ENCODE data around the gene SLC10A6.

The SLC10A6 gene

GRCh38 chr4:86848732-86849619, at the start of gene SLC10A6:
SLC10A6 (minus strand) TSS chr4:86849384; CDS start chr4:86849115, 269 bp downstream.
- TF ChIP-seq NFRKB (IDR thresholded peaks at IDR 0.05) (no peak), CTBP1 (IDR thresholded peaks at IDR 0.05; ENCODE audit: borderline replicate concordance) (no peak), FOXM1 (IDR thresholded peaks at IDR 0.05; ENCODE audit: borderline replicate concordance) (no peak), ZNF384 (IDR thresholded peaks at IDR 0.05) (no peak), LEF1 (IDR thresholded peaks at IDR 0.05; ENCODE audit: borderline replicate concordance) (no peak), ELF4 (IDR thresholded peaks at IDR 0.05) (no peak), SUZ12 (IDR thresholded peaks at IDR 0.05) (no peak), FOXA1 (IDR thresholded peaks at IDR 0.05) (no peak), PKNOX1 (IDR thresholded peaks at IDR 0.05) (no peak), L3MBTL2 (conservative IDR thresholded peaks at IDR 0.05) (no peak), BHLHE40 (IDR thresholded peaks at IDR 0.05; ENCODE audit: borderline replicate concordance) (no peak), HDGF (IDR thresholded peaks at IDR 0.05; ENCODE audit: borderline replicate concordance) (no peak)
- DNase-seq (ENCODE audit: extremely low spot score): no peak
- POLR2A ChIA-PET: interaction anchor here (1.5 kb wide), 1 partner anchor 255 kb away, joined by 4 read pairs; the partner anchor contains the start of gene PTPN13
- CTCF ChIA-PET: interaction anchor here (0.9 to 1.1 kb wide), 2 partner anchors 45 to 349 kb away, joined by 3 read pairs; no protein-coding TSS in a partner anchor

- ChIA-PET POLR2A (no interaction called here), CTCF (no interaction called here)
- TF ChIP-seq BHLHE40 (IDR thresholded peaks at IDR 0.05; ENCODE audit: borderline replicate concordance) (no peak), TARDBP (IDR thresholded peaks at IDR 0.05) (no peak), CTBP1 (IDR thresholded peaks at IDR 0.05; ENCODE audit: borderline replicate concordance) (no peak), HDGF (IDR thresholded peaks at IDR 0.05; ENCODE audit: borderline replicate concordance) (no peak), LEF1 (IDR thresholded peaks at IDR 0.05; ENCODE audit: borderline replicate concordance) (no peak), NFRKB (IDR thresholded peaks at IDR 0.05) (no peak), FOXK2 (IDR thresholded peaks at IDR 0.05) (no peak), FOXM1 (IDR thresholded peaks at IDR 0.05; ENCODE audit: borderline replicate concordance) (no peak), PKNOX1 (IDR thresholded peaks at IDR 0.05) (no peak), SUZ12 (IDR thresholded peaks at IDR 0.05) (no peak)
- DNase-seq (ENCODE audit: extremely low spot score): no peak
Measured at GRCh38 chr4:86898562-86898961, 49.4 kb upstream of the SLC10A6 start.

GRCh38 chr4:86896596-86896995, 47.4 kb upstream of the SLC10A6 start:
- DNase-seq (ENCODE audit: extremely low spot score): no peak
- CTCF ChIA-PET: no interaction called here
- POLR2A ChIA-PET: no interaction called here
- TF ChIP-seq FOXM1 (IDR thresholded peaks at IDR 0.05; ENCODE audit: borderline replicate concordance): no peak
- no peak for TF ChIP-seq LEF1 (IDR thresholded peaks at IDR 0.05; ENCODE audit: borderline replicate concordance)
- no peak for TF ChIP-seq TARDBP (IDR thresholded peaks at IDR 0.05)
- TF ChIP-seq CTBP1 (IDR thresholded peaks at IDR 0.05; ENCODE audit: borderline replicate concordance): no peak
- no peak for TF ChIP-seq ARNT (IDR thresholded peaks at IDR 0.05)
- no peak for TF ChIP-seq L3MBTL2 (conservative IDR thresholded peaks at IDR 0.05)
- no peak for TF ChIP-seq SUZ12 (IDR thresholded peaks at IDR 0.05)
- no peak for TF ChIP-seq SP1 (IDR thresholded peaks at IDR 0.05)
- TF ChIP-seq FOXK2 (IDR thresholded peaks at IDR 0.05): no peak
- no peak for TF ChIP-seq ELF4 (IDR thresholded peaks at IDR 0.05)
- no peak for TF ChIP-seq HDGF (IDR thresholded peaks at IDR 0.05; ENCODE audit: borderline replicate concordance)
- TF ChIP-seq NFRKB (IDR thresholded peaks at IDR 0.05): no peak
- TF ChIP-seq FOXA1 (IDR thresholded peaks at IDR 0.05): no peak
- TF ChIP-seq ZNF384 (IDR thresholded peaks at IDR 0.05): no peak
- TF ChIP-seq PKNOX1 (IDR thresholded peaks at IDR 0.05): no peak
- no peak for TF ChIP-seq BHLHE40 (IDR thresholded peaks at IDR 0.05; ENCODE audit: borderline replicate concordance)

GRCh38 chr4:86895692-86896488, 46.7 kb upstream of the SLC10A6 start:
- TF ChIP-seq NFRKB (IDR thresholded peaks at IDR 0.05): no peak
- 0 out of 2 replicates have a peak, but pooled peaks have one; percentile 54 for TF ChIP-seq FOXK2 (IDR thresholded peaks at IDR 0.05)
- CTCF ChIA-PET: interaction anchor here (0.6 kb wide), 1 partner anchor 14 kb away, joined by 3 read pairs; no protein-coding TSS in a partner anchor
- DNase-seq (ENCODE audit: extremely low spot score): peak; percentile 41
- POLR2A ChIA-PET: no interaction called here

GRCh38 chr4:86894455-86894854, 45.3 kb upstream of the SLC10A6 start:
- ChIA-PET CTCF (no interaction called here), POLR2A (interaction anchor here (1.3 kb wide), 1 partner anchor 300 kb away, joined by 4 read pairs; the partner anchor contains the start of gene PTPN13)
- TF ChIP-seq TARDBP (IDR thresholded peaks at IDR 0.05): no peak
- no peak for TF ChIP-seq NFRKB (IDR thresholded peaks at IDR 0.05)
- TF ChIP-seq LEF1 (IDR thresholded peaks at IDR 0.05; ENCODE audit: borderline replicate concordance): no peak
- no peak for TF ChIP-seq SP1 (IDR thresholded peaks at IDR 0.05)
- TF ChIP-seq FOXA1 (IDR thresholded peaks at IDR 0.05): no peak
- no peak for TF ChIP-seq FOXM1 (IDR thresholded peaks at IDR 0.05; ENCODE audit: borderline replicate concordance)
- TF ChIP-seq ELF4 (IDR thresholded peaks at IDR 0.05): no peak
- no peak for TF ChIP-seq HDGF (IDR thresholded peaks at IDR 0.05; ENCODE audit: borderline replicate concordance)
- no peak for TF ChIP-seq PKNOX1 (IDR thresholded peaks at IDR 0.05)
- TF ChIP-seq L3MBTL2 (conservative IDR thresholded peaks at IDR 0.05): no peak
- no peak for TF ChIP-seq FOXK2 (IDR thresholded peaks at IDR 0.05)
- no peak for TF ChIP-seq CTBP1 (IDR thresholded peaks at IDR 0.05; ENCODE audit: borderline replicate concordance)
- TF ChIP-seq BHLHE40 (IDR thresholded peaks at IDR 0.05; ENCODE audit: borderline replicate concordance): no peak
- no peak for TF ChIP-seq ZNF384 (IDR thresholded peaks at IDR 0.05)
- DNase-seq (ENCODE audit: extremely low spot score): no peak
